HS-27A (cell line): ENCODE data around the gene B4GALT5.
"Not testable (repeated sequence)": the region's sequence is repeated elsewhere in the genome, so short reads cannot be mapped to it uniquely, and the experiment has no call there.

Experiments
- DNase-seq: peaks from one replicate; pipeline ENCODE4 v3.0.0-alpha.2; 2012; ENCODE audit warnings: low read depth, missing footprints

B4GALT5 gene, protein sequence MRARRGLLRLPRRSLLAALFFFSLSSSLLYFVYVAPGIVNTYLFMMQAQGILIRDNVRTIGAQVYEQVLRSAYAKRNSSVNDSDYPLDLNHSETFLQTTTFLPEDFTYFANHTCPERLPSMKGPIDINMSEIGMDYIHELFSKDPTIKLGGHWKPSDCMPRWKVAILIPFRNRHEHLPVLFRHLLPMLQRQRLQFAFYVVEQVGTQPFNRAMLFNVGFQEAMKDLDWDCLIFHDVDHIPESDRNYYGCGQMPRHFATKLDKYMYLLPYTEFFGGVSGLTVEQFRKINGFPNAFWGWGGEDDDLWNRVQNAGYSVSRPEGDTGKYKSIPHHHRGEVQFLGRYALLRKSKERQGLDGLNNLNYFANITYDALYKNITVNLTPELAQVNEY

DNA sequence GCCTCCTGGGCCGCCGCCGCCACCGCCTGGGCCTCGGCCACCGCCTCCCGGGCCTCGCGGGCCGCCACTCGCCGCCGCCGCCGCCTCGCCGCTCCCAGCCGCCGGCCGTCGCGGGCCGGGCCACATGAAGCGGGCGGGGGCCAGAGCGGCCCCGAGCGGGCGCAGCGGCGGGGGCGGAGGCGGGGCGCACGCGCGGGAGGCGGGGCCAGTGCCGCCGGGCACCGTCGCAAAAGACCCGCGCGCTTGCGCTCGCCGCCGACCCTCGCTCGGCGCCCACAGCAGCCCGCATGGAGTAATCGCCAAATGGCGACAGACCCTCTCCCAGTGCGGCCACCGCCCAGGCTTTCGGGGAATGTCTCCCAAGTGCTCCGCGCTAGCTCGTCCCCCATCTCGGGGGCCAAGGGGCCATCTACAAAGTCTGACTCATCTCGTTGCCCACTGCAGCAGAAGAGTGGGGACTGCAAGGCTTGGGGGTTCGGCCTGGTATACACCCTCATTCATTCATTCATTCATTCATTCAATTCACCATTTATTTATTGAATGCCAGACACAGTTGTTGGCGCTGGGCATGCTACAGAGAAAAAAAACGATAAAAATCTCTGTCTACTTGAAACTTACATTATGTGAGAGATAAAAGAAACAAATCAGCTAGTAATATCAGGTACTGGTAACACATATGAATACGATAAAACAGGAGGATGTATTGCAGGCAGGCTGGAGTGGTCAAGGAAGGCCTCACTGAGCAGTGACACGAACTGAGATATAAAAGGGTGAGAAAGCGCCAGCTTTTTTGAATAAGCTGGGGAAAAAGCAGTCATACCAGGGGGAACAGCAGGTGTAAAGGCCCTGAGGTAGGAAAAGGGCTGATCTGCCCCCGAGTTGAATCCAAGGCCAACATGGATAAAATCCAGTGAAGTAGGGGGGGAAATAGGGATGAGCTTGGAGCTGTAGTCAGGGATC is at the start of gene B4GALT5:
Gene B4GALT5 (minus strand): TSS at position 126 of the 960 bp plus-strand sequence. CDS start 188 bp downstream, outside the sequence.
- DNase-seq = peak; percentile 66

DNA sequence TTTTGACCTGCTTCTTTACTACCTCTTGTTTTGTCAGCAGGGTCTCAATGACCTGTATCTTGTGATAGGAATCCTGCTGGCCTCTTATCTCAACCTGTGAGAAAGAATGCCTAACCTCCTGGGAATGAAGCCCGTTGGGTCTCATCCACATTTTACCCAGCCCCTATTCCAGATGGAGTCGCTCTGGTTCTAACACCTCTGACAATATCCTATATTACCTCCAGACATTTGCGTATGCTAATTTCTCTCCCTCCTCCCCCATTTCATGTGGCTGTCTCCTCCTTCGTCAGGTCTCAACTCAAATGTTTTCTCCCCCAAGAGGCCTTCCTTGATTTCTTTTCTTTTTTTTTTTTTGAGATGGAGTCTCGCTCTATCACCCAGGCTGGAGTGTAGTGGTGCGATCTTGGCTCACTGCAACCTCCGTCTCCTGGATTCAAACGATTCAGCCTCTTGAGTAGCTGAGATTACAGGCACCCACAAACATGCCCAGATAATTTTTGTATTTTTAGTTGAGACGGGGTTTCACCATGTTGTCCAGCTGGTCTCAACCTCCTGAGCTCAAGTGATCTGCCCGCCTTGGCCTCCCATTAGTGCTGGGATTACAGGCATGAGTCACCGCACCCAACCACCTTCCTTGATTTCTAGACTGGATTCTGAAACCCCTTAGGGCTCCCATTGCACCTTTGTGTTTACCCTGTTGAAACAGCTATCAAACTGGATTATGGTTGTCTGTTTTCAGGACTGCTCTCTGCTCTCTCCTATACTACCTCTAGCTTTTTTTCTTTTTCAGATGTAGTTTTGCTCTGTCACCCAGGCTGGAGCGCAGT is 49.5 kb upstream of the B4GALT5 start:
- no peak for DNase-seq

DNA sequence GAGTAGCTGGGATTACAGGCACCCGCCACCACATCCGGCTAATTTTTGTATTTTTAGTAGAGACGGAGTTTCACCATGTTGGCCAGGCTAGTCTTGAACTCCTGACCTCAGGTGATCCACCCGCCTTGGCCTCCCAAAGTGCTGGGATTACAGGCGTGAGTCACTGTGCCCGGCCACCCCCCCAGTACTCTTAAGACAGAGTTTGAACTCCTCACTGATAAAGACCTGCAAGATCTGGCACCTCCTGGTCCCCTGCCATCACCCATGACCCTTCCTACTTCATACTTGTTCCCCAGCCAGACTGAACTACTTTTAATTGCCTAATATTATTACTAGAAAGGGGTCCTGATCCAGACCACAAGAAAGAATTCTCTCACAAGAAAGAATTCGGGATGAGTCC is 48.2 kb upstream of the B4GALT5 start:
- not testable (repeated sequence) for DNase-seq

DNA sequence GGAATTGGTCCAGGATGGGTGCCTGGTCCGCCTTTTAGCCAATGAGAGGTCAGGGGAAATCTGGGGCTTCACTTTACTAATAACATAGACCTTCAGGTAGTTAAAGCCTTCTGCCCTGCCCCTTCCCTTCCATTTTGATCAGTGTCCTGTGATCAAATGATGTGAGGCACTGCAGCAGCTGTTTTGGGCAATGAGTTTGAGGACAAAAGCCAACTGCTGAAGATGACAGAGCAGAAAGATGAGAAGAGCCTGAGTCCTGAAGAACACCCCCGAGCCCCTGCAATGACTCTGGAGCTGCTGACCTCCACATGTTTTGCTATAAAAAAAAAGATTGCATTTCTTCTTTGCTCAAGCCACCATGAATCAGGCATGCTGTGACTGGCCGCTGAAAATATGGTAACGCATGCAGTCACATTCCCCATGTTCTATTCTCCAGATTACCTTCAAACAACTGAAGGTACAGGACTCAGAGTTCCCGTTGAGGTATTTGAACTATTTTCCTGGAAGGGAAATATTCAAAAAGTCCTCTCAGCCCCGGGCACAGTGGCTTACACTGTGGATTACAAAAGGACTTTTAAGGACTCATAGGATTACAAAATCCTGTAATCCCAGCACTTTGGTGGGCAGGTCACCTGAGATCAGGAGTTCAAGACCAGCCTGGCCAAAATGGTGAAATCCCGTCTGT is 45.7 kb upstream of the B4GALT5 start:
- no peak for DNase-seq

DNA sequence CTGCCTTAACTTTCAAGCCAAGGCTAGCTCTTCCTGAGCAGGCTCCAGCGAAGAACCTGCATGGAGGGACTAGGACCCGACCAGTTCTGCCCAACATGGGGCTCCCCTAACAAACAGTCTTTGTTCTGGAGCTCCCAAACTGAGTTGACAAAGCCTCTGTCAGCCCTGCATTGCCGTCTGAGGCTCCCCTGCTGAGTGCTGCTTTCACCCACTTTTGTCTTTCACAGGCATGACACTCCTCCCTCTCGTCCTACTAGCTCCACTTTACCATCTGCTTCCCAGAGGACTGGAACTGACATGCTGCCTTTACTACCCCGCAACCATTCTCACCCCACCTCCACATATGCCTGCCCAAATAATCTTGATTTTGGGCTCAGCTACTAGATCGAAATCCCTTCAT is 45.1 kb upstream of the B4GALT5 start:
- no peak for DNase-seq

DNA sequence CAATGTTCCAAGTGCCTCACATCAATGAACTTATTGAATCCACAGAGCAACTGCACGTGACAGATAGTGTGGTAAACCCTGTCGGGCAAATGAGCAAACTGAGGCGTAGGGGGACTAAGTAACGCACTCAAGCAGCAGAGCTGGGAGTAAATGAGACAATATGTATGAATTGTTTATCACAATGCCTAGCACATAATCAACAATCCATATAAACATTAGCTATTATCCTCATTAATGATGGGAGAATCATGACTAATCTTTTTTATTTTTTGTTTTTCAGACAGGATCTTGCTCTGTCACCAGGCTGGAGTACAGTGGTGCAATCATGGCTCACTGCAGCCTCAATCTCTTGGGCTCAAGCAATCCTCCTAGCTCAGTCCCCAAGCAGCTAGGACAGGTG is 43.9 kb upstream of the B4GALT5 start:
- no peak for DNase-seq

DNA sequence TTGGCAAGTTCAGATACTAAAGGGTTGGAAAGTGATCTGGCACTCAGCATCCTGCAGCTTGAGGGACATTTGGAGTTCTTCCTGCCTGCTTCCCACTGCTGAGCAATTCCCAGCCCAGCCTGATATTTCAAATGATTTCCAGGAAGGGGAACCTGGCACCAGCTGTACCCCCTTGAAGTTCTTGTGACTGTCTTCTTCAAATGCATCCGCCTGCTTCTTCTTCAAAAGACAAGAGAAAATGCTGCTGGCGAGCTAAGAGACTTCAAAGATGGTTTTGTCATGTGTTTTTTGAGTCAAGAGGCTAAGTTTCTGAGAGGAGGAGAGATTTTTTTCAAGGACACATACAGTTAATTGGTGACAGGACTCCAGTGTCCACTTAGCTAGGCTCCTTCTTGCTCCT is 42.6 kb upstream of the B4GALT5 start:
- DNase-seq = no peak

DNA sequence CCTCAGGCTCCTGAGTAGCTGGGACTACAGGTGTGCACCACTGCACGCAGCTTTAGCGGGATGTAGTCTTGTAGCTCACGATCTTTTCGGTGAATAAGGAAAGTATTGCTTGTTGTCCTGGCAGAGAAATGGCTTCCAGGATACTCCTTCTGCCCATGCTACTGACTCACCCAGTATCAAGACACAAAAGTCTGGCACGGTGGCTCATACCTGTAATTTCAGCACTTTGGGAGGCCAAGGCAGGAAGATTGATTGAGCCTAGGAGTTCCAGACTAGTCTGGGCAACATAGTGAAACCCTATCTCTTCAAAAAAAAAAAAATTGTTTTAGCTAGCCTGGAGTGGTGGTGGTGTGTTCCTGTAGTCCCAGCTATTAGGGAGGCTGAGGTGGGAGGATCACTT is 40.9 kb upstream of the B4GALT5 start:
- no peak for DNase-seq

DNA sequence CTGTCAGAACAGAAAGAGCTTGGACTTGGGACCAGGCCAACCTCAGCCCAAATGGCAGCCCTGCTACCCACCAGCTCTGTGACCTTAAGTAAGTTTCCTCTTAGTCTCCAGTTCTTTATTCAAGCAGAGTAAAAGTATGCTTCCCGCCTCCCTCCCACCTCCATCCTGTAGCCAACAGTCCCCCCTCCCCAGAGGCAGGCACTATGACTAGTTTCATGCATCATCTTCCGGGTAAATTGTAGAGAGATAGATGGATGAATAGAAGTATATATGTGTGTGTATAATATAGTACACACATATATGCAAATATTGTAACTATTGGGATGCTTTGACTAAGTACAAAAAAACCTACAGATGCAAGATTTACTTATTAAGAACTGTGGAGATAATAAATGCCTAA is 39.5 kb upstream of the B4GALT5 start:
- DNase-seq = no peak

DNA sequence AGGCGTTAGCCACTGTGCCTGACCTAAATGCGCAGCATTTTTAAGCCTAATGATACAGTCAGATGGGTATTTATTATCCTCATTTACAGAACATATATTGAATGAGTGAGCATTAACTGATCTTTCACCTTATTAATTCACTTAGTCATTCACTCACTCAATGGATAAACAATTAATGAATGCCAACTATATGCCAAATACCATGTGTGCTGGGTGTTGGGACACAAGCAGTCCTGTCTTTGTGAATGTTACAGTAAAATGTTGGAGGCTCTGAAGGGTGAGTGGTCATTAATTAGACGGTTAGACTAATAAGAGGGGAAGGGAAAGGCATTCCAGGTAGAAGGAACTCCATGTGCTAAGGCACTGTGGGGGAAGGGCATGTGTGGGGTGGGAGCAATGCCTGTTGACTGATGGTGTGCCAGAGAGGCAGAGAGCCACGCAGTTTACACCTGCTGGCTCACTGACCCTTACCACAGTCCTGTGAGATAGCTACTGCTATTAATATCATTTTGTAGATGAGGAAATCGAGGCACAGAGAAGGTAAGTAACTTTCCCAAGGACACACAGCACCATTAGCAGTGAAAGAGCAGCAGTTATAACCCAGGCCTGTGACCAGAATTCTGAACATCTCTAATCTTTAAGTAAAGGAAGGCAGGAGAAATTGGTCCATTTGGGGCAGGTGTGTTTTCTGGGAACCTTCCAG is 38.7 kb upstream of the B4GALT5 start:
- DNase-seq = no peak

DNA sequence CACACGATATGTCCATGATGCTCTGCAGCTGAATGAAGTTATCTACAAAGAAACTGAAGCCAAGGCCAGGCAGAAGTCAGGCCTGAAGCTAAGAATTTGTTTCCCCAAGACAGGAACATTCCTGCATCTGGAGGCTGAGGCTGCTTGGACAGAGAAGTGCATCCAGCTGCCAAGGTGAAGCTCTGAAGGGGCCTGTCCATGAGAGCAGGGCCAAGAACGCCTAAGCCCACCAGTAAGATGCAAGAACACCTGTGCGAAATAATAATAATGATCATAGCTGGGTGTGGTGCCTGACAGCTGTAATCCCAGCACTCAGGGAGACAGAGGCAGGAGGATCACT is 37.7 kb upstream of the B4GALT5 start:
- DNase-seq = no peak

DNA sequence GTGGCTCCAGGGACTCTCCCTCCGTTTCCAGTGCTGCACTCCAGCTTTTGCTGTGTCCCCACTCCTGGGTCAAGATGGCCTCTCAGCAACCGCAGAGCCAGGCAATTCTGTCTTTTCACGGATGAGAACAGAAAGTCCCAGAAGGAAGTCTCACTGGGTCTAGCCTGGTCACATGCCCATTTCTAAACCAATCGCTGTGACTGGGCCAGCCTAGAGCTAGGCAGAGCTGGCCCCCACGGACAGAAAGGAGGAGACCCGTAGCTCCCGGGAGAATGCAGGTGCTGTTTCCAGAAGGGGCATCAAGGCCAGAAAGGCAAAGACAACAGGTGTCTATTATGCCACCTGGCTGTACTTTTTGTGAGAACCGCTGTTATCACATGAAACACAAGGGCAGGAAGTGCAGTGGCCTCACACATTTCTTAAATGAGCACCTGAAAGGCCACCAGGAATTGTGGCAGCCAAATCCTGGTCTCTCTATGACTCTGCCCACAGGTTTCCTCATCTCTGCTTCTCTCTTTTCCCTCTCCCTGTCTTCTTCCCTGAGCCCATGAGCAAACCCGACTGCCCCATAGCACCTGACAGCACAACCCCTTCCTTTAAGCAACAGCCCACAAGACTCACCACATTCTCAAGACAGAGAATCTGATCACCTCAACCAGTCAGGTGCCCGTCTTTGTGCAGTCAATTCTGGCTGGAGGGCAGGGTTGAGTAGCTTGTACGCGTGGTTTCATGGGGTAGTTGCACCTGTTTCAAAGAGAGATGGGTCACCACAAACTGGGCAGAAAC is 37.1 kb upstream of the B4GALT5 start:
- DNase-seq = no peak

DNA sequence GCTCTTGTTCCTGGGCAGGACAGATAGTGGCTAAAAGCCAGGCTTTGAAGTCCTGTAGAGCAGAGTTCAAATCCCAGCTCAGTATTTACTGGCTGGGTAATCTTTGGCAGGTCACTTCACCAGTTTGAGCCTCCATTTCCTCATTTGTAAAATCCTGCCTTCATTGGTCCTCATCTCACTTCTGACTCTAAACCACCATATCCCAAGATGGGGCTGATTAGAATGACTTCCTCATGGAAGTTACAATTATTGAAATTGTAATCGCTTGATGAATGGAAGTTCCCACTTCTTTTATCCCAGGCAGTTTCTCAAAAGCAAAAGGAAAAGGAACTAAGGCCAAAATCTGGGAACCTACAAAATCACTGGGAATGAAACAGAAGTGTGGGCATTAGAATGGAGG is 35.9 kb upstream of the B4GALT5 start:
- DNase-seq = no peak

DNA sequence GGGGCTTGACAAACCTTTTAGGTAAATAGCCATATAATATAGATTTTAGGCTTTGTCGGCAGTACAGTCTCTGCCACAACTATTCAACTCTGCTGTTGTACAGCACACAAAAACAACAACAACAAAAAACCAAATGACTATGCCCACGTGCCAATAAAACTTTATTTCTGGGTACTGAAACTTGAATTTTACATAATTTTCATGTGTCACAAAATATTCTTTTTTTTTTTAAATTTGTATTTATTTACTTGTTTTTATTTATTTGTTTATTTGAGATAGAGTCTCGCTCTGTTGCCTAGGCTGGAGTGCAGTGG is 34.8 kb upstream of the B4GALT5 start:
- no peak for DNase-seq

DNA sequence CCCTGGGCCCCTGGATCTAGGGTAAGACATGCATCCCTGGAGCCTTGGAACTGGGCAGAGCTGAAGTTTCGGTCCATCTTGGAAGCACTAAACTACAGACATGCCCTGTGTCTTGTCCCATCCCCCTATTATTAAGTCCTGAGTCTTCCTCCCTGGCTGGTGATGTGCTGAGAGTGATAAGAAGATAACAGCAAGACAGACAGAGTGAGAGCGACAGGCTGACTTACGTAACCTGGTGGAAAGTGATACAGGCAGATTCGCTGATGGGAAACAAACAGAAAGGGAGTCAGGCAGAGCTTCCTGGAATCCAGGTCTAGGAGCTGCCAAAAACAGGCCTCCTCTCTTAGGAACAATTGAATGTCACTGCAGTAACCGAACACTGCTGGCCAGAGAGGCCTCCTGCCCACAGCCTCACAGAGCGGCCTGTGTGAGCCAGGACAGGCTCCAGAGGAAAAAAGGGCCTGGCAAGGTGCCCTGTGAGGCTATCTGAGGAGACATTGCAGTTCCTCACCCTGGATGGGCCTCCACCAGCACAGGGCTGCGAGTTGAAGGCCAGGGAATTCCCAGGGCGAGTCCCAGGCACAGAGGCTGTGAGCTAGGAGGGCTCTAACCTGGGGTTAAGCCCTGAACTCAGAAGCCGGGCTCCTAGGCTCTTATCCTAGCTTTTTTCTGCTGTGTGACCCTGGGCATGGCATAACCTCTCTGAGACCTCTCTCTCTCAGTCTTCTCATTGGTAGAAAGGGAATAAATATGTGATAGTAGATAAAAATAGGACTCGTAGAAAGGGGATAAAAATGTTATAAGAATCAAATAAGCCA is 34.2 kb upstream of the B4GALT5 start:
- DNase-seq = no peak

DNA sequence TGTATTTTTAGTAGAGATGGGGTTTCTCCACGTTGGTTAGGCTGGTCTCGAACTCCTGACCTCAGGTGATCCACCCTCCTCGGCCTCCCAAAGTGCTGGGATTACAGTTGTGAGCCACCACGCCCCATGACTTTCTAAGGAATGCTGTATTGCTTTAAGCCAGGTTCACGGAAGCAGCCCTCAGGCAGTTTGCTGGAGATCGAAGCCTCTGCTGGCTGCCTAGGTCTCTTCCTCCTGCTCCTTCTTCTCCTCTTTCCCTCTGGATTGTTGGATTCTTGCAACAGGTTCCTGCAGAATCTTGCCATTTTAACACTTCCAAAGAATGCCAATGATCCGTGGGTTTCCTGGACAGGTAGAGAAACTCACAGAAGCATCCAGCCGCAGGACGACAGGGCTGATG is 29.3 kb upstream of the B4GALT5 start:
- DNase-seq = no peak

DNA sequence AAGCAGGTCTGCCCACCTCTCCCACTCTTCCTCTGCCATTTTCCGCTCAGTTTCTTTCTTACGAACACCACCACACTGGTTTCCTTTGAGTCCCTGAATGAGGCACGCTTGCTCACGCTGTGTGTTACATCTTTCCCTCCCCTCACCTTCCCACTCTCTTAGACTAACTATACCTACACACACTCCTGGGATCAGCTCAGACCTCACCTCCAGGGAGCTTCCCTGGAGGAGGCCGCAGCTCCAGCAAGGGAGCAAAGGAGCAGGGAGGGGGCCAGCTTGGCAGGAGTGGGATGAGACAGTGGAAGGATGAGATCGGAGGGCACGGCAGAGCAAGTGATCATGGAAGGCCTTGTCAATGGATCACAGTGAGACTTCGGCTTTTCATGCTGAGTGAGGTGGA is 28.3 kb upstream of the B4GALT5 start:
- no peak for DNase-seq

DNA sequence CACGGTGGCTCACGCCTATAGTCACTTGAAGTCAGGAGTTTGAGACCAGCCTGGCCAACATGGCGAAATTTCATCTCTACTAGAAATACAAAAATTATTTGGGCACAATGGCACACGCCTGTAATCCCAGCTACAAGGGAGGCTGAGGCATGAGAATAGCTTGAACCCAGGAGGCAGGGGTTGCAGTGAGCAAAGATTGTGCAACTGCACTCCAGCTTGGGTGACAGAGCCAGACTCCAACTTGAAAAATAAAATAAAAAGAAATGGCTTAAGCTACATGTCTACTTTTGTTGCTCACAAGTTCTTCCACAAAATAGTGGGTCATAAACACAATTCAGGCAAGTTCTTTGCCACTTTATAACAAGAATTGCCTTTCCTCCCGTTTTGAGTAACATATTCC is 27.1 kb upstream of the B4GALT5 start:
- DNase-seq = no peak

DNA sequence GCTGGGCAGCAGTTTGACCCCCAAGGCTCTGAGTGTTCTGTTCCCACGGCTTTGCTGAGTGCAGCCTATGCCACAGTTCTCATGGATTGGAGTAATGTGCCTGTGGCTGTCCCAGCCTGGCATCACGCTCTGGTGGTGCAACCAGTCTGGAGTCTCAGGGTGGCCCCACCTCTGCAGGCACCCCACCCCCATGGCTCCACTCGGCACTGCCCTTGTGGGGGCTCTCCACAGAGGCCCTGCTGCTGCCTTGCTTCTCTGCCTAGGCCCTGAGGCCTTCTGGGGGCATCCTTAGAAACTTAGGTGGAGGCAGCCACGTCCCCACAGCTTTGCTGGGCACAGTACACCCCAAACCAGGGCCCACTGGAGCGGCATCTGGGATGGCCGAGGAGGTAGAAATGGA is 25.4 kb upstream of the B4GALT5 start:
- DNase-seq = no peak

DNA sequence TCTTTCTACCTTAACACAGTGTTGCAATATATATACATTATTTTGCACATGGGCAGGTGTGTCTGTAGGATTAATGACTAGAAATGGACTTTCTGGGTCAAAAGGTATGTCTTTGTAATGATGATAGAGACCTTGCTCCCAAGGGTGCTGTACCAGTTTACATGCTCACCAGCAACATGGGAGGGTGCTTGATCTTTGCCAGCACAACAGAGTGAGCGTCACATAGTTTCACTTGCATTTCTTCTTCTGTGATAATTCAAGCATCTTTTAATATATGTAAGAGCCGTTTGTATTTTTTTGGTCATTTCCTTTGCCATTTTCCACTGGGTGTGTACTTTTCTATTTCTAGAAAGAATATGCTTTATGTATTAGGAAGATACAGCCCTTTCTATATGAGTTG is 23.6 kb upstream of the B4GALT5 start:
- DNase-seq = no peak
